Ascending aorta (tissue), 2 donors: ENCODE results near the gene MBD3L2B. TPM values are rescaled to one million over a fixed set of nuclear protein-coding genes. Genes with fewer than 3 reads are reported as not detected.

Experiments
- DNase-seq, 2 donors: peaks; one replicate each; pipeline ENCODE4 v3.0.0-alpha.2; 2019; ENCODE audit warnings: low spot score in 2 of 2
- H3K27ac ChIP-seq, 2 donors: fragments of 200-600 bp; sonication (generic); one replicate each; pipeline ENCODE4 v1.5.1; 2016 to 2017; ENCODE audit warnings: mild to moderate bottlenecking in 1 of 2
- H3K27me3 ChIP-seq: fragments of 200-600 bp; sonication (generic); one replicate; pipeline ENCODE4 v1.5.1; 2017
- H3K36me3 ChIP-seq, 2 donors: fragments of 200-600 bp; sonication (generic); one replicate each; pipeline ENCODE4 v1.5.1; 2016
- H3K4me1 ChIP-seq, 2 donors: fragments of 200-600 bp; sonication (generic); one replicate each; pipeline ENCODE4 v1.5.1; 2016 to 2017; ENCODE audit warnings: mild to moderate bottlenecking in 1 of 2
- H3K4me3 ChIP-seq, 2 donors: fragments of 200-600 bp; sonication (generic); one replicate each; pipeline ENCODE4 v1.5.1; 2016 to 2017; ENCODE audit warnings: mild to moderate bottlenecking in 1 of 2
- H3K9me3 ChIP-seq, 2 donors: fragments of 200-600 bp; sonication (generic); one replicate each; pipeline ENCODE4 v1.5.1; 2016
- CTCF ChIP-seq, 3 experiments: fragments of 200-600 bp in 2 of 3; fragments of 450-650 bp in 1 of 3; sonication (generic) in 2 of 3; IDR thresholded peaks; one replicate each; pipeline ENCODE4 v1.5.1; 2016 to 2019; ENCODE audit warnings: antibody characterized with exemption in 3 of 3, mild to moderate bottlenecking in 1 of 3, moderate library complexity in 1 of 3
- intact Hi-C: fragments of 100-400 bp; cut with DNase I; formaldehyde crosslinking; loops from one replicate; pipeline ENCODE4 v1.15.1; 2023
- total RNA-seq: library from RNA; depleted of rRNA; stranded (reverse); fragments of >200 nt; gene quantifications from one replicate; pipeline ENCODE4 v1.1.0, GENCODE V29; 2016

Gene MBD3L2B
- total RNA-seq, 1 donor from 2014 or later = not detected

- DNase-seq = no peak
- H3K27me3 ChIP-seq = no peaks in the 10 kb centered on the region
- intact Hi-C loops = no loop called here
- no peaks in the 10 kb centered on the region for H3K9me3 ChIP-seq
- no peak for TF ChIP-seq CTCF (IDR thresholded peaks at IDR 0.05)
- no peak overlapping the region for H3K4me3 ChIP-seq
- H3K36me3 ChIP-seq = no peaks in the 10 kb centered on the region
- no peaks in the 10 kb centered on the region for H3K4me1 ChIP-seq
- no peak overlapping the region for H3K27ac ChIP-seq
These were observed 15.0 kb downstream of the MBD3L2B start for GRCh38 chr19:7006135-7006704.

- no peak for DNase-seq
- no peaks in the 10 kb centered on the region for H3K27me3 ChIP-seq
- no peak overlapping the region for H3K27ac ChIP-seq
- intact Hi-C loops = no loop called here
- H3K4me1 ChIP-seq = no peaks in the 10 kb centered on the region
- H3K4me3 ChIP-seq = no peak overlapping the region
- H3K36me3 ChIP-seq = no peaks in the 10 kb centered on the region
- no peaks in the 10 kb centered on the region for H3K9me3 ChIP-seq
- TF ChIP-seq CTCF (IDR thresholded peaks at IDR 0.05) = no peak
These were observed 16.8 kb downstream of the MBD3L2B start for GRCh38 chr19:7004313-7004931.

- Histone ChIP-seq H3K27ac (no peak overlapping the region), H3K4me1 (no peaks in the 10 kb centered on the region), H3K36me3 (no peaks in the 10 kb centered on the region), H3K4me3 (no peak overlapping the region), H3K9me3 (no peaks in the 10 kb centered on the region), H3K27me3 (no peaks in the 10 kb centered on the region)
- no peak for TF ChIP-seq CTCF (IDR thresholded peaks at IDR 0.05)
- DNase-seq = no peak
- intact Hi-C loops = no loop called here
These were observed 20.4 kb downstream of the MBD3L2B start for GRCh38 chr19:7000816-7001215.

GRCh38 chr19:7000333-7000732 lies 20.9 kb downstream of the MBD3L2B start:
- intact Hi-C loops = no loop called here
- DNase-seq = no peak
- no peak overlapping the region for H3K27ac ChIP-seq

GRCh38 chr19:6999933-7000332 lies 21.3 kb downstream of the MBD3L2B start:
- Histone ChIP-seq H3K9me3 (no peaks in the 10 kb centered on the region), H3K4me3 (no peak overlapping the region), H3K4me1 (no peaks in the 10 kb centered on the region), H3K27me3 (no peaks in the 10 kb centered on the region), H3K36me3 (no peaks in the 10 kb centered on the region), H3K27ac (no peak overlapping the region)
- intact Hi-C loops = no loop called here
- no peak for DNase-seq
- no peak for TF ChIP-seq CTCF (IDR thresholded peaks at IDR 0.05)

More at GRCh38 chr19:7000333-7000732, 20.9 kb downstream of the MBD3L2B start:
- no peaks in the 10 kb centered on the region for H3K9me3 ChIP-seq
- H3K4me3 ChIP-seq = no peak overlapping the region
- H3K27me3 ChIP-seq = no peaks in the 10 kb centered on the region
- TF ChIP-seq CTCF (IDR thresholded peaks at IDR 0.05) = no peak
- no peaks in the 10 kb centered on the region for H3K36me3 ChIP-seq
- no peaks in the 10 kb centered on the region for H3K4me1 ChIP-seq
